Activated T-helper 9 cell treated with anti-CD3 and anti-CD28 coated beads, Interleukin-2, amount 50 U/mL, for 16 hours (primary cell): Measurements from ENCODE around the gene OR56B1.
"Not testable (repeated sequence)": the region's sequence is repeated elsewhere in the genome, so short reads cannot be mapped to it uniquely, and the experiment has no call there.

Experiments used
- DNase-seq: peaks from one replicate; pipeline ENCODE4 v3.0.0-alpha.2; 2020; ENCODE audit warnings: low read depth

Gene OR56B1, protein sequence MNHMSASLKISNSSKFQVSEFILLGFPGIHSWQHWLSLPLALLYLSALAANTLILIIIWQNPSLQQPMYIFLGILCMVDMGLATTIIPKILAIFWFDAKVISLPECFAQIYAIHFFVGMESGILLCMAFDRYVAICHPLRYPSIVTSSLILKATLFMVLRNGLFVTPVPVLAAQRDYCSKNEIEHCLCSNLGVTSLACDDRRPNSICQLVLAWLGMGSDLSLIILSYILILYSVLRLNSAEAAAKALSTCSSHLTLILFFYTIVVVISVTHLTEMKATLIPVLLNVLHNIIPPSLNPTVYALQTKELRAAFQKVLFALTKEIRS

DNA sequence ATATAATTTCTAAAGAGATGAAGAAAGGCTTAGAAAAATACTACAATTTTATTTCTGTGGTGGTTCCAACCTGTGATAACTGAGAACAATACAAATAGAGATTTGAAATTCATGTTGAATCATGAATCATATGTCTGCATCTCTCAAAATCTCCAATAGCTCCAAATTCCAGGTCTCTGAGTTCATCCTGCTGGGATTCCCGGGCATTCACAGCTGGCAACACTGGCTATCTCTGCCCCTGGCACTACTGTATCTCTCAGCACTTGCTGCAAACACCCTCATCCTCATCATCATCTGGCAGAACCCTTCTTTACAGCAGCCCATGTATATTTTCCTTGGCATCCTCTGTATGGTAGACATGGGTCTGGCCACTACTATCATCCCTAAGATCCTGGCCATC, at the start of gene OR56B1:
OR56B1 (plus strand) TSS at position 53 of the 400 bp plus-strand sequence; CDS start at position 122, 69 bp downstream.
- DNase-seq = no peak

DNA sequence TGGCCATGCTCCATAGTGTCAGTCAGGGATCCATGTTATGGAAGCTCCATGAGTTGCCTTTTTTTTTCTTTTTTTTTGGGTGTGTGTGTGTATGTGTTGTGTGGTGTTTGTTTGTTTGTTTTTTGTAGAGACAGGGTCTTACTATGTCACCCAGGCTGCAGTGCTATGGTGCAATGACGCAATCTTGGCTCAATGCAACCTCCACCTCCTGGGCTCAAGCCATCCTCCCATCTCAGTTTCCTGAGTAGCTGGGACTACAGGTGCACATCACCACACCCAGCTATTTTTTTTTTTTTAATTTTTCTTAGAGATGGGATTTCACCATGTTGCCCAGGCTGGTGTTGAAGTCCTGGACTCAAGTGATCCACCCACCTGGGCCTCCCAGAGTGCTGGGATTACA, 47.8 kb upstream of the OR56B1 start:
- no peak for DNase-seq

DNA sequence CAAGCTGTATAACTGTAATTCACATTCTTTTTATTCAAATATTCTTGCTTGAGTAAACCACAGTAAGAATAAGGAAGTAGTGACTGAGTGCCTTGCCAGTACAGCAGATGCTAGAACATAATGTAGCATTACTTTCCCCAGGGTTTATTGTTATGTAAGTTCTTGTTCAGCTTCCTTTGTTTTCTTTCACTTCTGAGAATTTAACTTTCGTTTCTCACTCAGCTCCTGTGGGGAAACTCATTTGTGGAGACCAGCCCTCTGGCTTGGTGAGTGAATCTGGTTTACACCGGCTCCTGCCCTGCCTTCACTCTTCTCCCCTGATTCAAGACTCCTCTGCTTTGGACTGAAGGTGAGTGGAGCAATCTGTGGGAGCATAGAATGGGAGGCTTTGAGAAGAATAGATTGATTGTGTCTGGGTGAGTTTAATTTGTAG, 46.7 kb upstream of the OR56B1 start, which contains the start of gene TRIM22:
TRIM22 (plus strand) TSS at position 240 of the 433 bp plus-strand sequence. CDS start 6,443 bp downstream, outside the sequence.
- DNase-seq = peak; percentile 31

- DNase-seq = no peak
Observed at GRCh38 chr11:5690216-5690615, 46.0 kb upstream of the OR56B1 start.

DNA sequence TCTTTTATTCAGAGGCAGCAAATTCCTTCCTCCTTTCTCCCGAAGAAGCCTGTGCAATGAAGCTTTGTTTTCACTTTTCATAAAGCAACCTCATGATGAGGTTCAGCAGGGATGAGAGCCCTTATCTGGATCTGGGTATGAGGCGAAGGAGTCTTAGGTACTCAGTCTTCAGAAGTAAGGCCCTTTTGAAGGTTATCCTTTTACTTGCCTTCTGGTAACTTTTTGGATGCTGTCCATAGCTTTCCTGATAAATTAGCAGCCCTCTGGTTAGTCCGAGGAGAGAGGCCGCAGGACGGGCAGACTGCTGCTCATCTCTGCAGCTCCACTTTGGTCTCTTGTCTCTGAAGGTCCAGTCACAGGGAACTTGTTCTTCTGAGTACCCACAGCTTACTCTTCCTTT, 45.5 kb upstream of the OR56B1 start:
- no peak for DNase-seq

DNA sequence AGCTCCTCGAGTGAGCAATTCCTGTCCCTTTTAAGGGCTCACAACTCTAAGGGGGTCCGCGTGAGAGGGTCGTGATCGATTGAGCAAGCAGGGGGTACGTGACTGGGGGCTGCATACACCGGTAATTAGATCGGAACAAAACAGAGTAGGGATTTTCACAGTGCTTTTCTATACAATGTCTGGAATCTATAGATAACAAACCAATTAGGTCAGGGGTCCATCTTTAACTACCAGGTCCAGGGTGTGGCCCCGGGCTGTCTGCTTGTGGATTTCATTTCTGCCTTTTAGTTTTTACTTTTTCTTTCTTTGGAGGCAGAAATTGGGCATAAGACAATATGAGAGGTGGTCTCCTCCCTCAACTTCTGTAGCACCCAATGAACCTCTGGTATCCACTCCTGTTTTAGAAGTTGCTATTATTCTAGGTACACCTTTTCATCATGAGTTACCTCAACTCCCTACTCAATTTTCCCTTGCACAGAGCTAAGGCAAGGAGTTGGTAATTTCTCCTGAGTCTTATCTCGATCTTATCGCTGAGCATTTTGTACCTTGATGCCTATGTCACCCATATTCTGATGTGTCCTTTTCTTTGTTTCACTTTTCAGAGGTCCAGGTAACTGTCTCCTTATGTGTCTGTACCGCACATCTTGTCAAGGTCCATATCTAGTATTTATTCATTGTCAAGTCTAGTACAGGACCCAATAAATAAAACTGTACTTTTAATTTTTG, 44.8 kb upstream of the OR56B1 start:
- not testable (repeated sequence) for DNase-seq

- no peak for DNase-seq
Observed at GRCh38 chr11:5691964-5692361, 44.3 kb upstream of the OR56B1 start.

GRCh38 chr11:5694642-5695041, 41.6 kb upstream of the OR56B1 start:
- no peak for DNase-seq

DNA sequence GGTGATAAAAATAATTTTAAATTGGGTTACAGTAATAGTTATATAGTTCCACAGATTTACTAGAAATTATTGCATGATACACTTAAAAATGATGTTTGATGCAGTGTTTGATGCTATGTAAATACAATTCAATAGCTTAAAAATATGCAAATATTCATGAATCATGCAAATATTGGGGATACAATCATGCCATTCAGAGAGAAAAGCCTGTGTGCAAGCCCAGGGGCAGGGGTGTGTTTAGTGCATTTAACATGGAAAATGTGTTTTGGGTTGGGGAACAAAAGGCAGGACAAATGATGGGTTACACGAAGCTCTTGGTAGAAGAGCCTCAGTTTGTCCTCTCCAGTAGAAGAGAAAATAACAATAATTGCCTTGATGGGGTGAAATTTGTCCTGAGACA, 40.7 kb upstream of the OR56B1 start:
- DNase-seq = no peak

DNA sequence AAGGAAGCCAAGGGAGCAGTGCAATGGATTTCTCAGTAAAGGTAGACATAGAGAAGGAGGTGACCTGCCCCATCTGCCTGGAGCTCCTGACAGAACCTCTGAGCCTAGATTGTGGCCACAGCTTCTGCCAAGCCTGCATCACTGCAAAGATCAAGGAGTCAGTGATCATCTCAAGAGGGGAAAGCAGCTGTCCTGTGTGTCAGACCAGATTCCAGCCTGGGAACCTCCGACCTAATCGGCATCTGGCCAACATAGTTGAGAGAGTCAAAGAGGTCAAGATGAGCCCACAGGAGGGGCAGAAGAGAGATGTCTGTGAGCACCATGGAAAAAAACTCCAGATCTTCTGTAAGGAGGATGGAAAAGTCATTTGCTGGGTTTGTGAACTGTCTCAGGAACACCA, 40.0 kb upstream of the OR56B1 start:
- DNase-seq = no peak

GRCh38 chr11:5698281-5698680, 38.0 kb upstream of the OR56B1 start:
- DNase-seq = no peak

GRCh38 chr11:5700421-5701054, 35.7 kb upstream of the OR56B1 start:
- no peak for DNase-seq

- DNase-seq = no peak
Observed at GRCh38 chr11:5701055-5701577, 35.1 kb upstream of the OR56B1 start.

- DNase-seq = no peak
Observed at GRCh38 chr11:5703741-5704536, 32.3 kb upstream of the OR56B1 start.

- no peak for DNase-seq
Observed at GRCh38 chr11:5705688-5706087, 30.6 kb upstream of the OR56B1 start.

DNA sequence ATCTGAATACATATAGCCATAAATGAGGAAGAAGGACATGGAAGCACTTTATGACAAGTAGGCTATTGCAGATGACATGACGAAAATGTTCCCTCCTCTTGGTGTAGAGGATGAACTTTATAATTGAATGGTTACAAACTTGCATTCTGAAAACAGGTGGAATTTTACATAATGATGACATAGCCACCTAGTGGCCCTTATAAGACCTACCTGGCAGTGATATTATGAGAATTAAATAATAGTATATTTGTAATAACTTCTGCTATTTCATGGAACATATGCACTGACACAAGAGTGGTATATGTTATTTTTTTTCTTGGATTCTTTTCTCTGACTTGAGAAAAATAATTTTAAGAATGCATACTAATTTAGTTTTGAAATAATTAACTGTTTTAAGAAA, 23.7 kb upstream of the OR56B1 start:
- DNase-seq = no peak

GRCh38 chr11:5713695-5714094, 22.6 kb upstream of the OR56B1 start:
- DNase-seq = no peak

GRCh38 chr11:5716518-5716917, 19.7 kb upstream of the OR56B1 start:
- not testable (repeated sequence) for DNase-seq

DNA sequence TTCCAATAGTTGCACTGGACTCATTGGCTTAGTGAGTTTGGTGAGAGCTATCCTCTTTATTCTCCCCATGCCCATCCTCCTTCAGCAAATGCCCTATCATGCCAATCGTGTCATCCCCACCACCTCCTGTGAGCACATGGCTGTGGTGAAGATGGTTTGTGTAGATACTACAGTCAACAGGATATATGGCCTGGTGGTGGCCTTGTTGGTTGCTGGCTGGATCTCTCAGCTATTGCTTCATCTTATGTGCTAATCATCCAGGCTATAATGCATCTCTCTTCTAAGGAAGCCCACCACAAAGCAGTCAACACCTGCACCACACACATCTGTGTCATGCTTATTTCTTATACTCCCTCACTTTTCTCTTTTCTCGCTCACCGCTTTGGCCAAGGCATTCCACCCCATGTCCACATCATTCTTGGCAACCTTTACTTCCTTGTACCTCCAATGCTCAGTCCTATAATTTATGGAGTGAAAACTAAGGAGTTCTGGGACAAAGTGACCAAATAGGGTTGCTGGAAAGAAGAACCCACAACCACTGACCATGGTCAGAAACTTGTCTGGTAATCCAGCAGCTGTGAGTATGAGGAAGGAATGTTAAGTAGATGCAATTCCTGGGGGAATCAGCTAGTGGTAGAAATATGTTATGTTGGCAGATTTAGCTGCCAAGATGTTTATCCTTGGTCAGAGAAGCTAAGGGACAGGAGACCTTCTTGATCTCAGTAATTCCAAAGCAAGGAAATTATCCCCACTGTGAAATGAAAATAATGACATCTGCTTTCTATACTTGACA, 16.3 kb upstream of the OR56B1 start:
- no peak for DNase-seq

- no peak for DNase-seq
Observed at GRCh38 chr11:5722622-5723021, 13.6 kb upstream of the OR56B1 start.

- DNase-seq = no peak
Observed at GRCh38 chr11:5726351-5726750, 9.9 kb upstream of the OR56B1 start.
